ENCODE measurements around the gene CFAP44.

DNA sequence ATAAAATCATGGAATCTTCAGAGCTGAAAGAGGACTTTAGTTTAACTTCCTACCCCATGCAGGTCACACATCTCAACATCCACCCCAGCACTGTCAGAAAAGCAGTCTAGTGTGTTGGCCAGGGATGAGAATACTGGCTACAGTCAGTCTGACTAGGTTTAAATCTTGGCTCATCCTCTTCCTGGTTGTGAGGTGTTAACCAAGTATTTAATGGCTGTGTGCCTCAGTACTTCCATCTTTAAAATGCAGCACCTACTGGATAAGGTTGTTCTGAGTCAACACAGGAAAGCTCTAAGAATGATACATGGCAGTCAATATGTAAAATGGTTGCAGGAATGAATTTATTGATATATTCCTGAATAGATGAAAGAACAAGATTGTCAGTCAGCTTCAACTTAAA is 3.1 kb downstream of the CFAP44 start:
- TF ChIP-seq, protein P1, sequence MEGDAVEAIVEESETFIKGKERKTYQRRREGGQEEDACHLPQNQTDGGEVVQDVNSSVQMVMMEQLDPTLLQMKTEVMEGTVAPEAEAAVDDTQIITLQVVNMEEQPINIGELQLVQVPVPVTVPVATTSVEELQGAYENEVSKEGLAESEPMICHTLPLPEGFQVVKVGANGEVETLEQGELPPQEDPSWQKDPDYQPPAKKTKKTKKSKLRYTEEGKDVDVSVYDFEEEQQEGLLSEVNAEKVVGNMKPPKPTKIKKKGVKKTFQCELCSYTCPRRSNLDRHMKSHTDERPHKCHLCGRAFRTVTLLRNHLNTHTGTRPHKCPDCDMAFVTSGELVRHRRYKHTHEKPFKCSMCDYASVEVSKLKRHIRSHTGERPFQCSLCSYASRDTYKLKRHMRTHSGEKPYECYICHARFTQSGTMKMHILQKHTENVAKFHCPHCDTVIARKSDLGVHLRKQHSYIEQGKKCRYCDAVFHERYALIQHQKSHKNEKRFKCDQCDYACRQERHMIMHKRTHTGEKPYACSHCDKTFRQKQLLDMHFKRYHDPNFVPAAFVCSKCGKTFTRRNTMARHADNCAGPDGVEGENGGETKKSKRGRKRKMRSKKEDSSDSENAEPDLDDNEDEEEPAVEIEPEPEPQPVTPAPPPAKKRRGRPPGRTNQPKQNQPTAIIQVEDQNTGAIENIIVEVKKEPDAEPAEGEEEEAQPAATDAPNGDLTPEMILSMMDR (IDR thresholded peaks at IDR 0.05): no peak
- TF ChIP-seq POLR2A (IDR thresholded peaks at IDR 0.05) (no peak), POLR2AphosphoS5 (IDR thresholded peaks at IDR 0.05) (no peak), EP300 (IDR thresholded peaks at IDR 0.05; ENCODE audit: low read depth) (no peak)

All from transverse colon (tissue), 4 donors.